ENCODE results near the gene TPST2. TPM values are rescaled to one million over a fixed set of nuclear protein-coding genes. Genes with fewer than 3 reads are reported as not detected.

TPST2 gene
- total RNA-seq, 1 experiment from 2014 or later, result 50.1 TPM

- WGBS (ENCODE audit: extremely low coverage, insufficient read length, low lambda C conversion rate), result no CpG with 5 or more reads among the region's 3 CpGs
- H3K27me3 ChIP-seq (ENCODE audit: insufficient read depth, low read length), result no peaks in the 10 kb centered on the region
- peaks cover 3% of the 10 kb centered on the region; the same call in 1 of the 2 replicates for H3K79me2 ChIP-seq (ENCODE audit: insufficient read depth, low read length)
- no peak overlapping the region for H3K9ac ChIP-seq (ENCODE audit: extremely low read depth, insufficient read length, low read length)
- no peak overlapping the region for H3K56ac ChIP-seq (ENCODE audit: insufficient read length, low read depth, low read length)
- H2BK15ac ChIP-seq (ENCODE audit: low read depth, low read length), result no peak overlapping the region
- no peaks in the 10 kb centered on the region for H3K4me1 ChIP-seq (ENCODE audit: insufficient read depth, low read length)
- no peak overlapping the region for H4K91ac ChIP-seq (ENCODE audit: insufficient read length, low read depth, low read length)
- Mint-ChIP-seq H3K27me3 (ENCODE audit: low read depth) (no peaks in the 10 kb centered on the region), H3K4me1 (peaks cover 10 to 14% of the 10 kb centered on the region in 2 experiments), H3K27ac (no peak overlapping the region), H3K4me3 (no peak overlapping the region), H3K9me3 (no peaks in the 10 kb centered on the region; a peak in 1 of 5 replicates), H3K36me3 (ENCODE audit: insufficient read depth in 1 of 3, low read depth in 3 of 3) (peaks cover 20 to 55% (median 46%) of the 10 kb centered on the region in 3 experiments; a peak in 6 of 7 replicates)
- TF ChIP-seq CTCF (conservative IDR thresholded peaks at IDR 0.05), result no peak
- no peak overlapping the region for H2AK5ac ChIP-seq (ENCODE audit: insufficient read length, low read length)
- no peak overlapping the region for H3K18ac ChIP-seq (ENCODE audit: insufficient read length, low read depth, low read length)
- no peaks in the 10 kb centered on the region for H4K20me1 ChIP-seq (ENCODE audit: control insufficient read depth, insufficient read depth, insufficient read length)
- H3K27ac ChIP-seq (ENCODE audit: insufficient read length, low read depth, low read length), result no peak overlapping the region
- no peak overlapping the region for H2AFZ ChIP-seq (ENCODE audit: low read length)
- no peaks in the 10 kb centered on the region for H3K23me2 ChIP-seq (ENCODE audit: insufficient read length, low read depth, low read length, poor library complexity, severe bottlenecking)
- no peak overlapping the region for H2BK120ac ChIP-seq (ENCODE audit: low read depth, low read length, poor library complexity, severe bottlenecking)
- no peak for DNase-seq
- no peak overlapping the region for H2BK20ac ChIP-seq (ENCODE audit: low read depth, low read length, poor library complexity, severe bottlenecking)
- H4K5ac ChIP-seq (ENCODE audit: insufficient read length, low read depth, low read length), result no peak overlapping the region
- H3K4ac ChIP-seq (ENCODE audit: low read depth, low read length), result no peak overlapping the region
- H4K8ac ChIP-seq (replicated peaks; ENCODE audit: insufficient read length, low read depth, low read length), result no peak overlapping the region
- no peak overlapping the region for H2BK12ac ChIP-seq (ENCODE audit: insufficient read length, low read depth, low read length)
- H3K79me1 ChIP-seq (ENCODE audit: insufficient read depth, low read depth, low read length, poor library complexity, severe bottlenecking), result peaks cover 4% of the 10 kb centered on the region
- H3K4me2 ChIP-seq (ENCODE audit: insufficient read depth, insufficient read length, low read length), result no peak overlapping the region
- no peak overlapping the region for H3K14ac ChIP-seq (ENCODE audit: insufficient read depth, low read length)
- no peak overlapping the region for H3K23ac ChIP-seq (ENCODE audit: insufficient read length, low read depth, low read length)
- H2BK5ac ChIP-seq (ENCODE audit: insufficient read length, low read length), result no peak overlapping the region
- no peaks in the 10 kb centered on the region for H3K9me3 ChIP-seq (ENCODE audit: control insufficient read depth, low read depth, low read length)
- no peak overlapping the region for H3T11ph ChIP-seq (ENCODE audit: low read length)
Observed at GRCh38 chr22:26487996-26488395, 101.9 kb downstream of the TPST2 start.

Data from H9 (cell line).